Left lung (tissue), 10 donors: ENCODE results near the gene TAS2R3. TPM values are rescaled to one million over a fixed set of nuclear protein-coding genes. Genes with fewer than 3 reads are reported as not detected.

Source experiments
- ATAC-seq: fragments of 200-7000 bp; cut with Tn5 transposase; one replicate; pipeline ENCODE4 v1.9.1; 2020; ENCODE audit warnings: moderate library complexity
- DNase-seq, 4 donors: peaks; one replicate each; pipeline ENCODE4 v3.0.0-alpha.2; 2013 to 2020
- H3K27ac ChIP-seq, 2 donors: fragments of 200-600 bp; sonication (generic) in 1 of 2; one replicate each; pipeline versions ENCODE4 v1.5.0 to v1.8.0; 2020 to 2021
- H3K27me3 ChIP-seq, 2 donors: fragments of 200-600 bp; sonication (generic) in 1 of 2; one replicate each; pipeline versions ENCODE4 v1.5.0 to v1.8.0; 2020 to 2021
- H3K36me3 ChIP-seq, 2 donors: fragments of 200-600 bp; sonication (generic) in 1 of 2; one replicate each; pipeline versions ENCODE4 v1.5.0 to v1.8.0; 2020 to 2021
- H3K4me1 ChIP-seq, 2 donors: fragments of 200-600 bp; one replicate each; pipeline ENCODE4 v1.8.0; 2021
- H3K4me3 ChIP-seq, 2 donors: fragments of 200-600 bp; sonication (generic) in 1 of 2; one replicate each; pipeline versions ENCODE4 v1.5.0 to v1.8.0; 2020 to 2021; ENCODE audit warnings: mild to moderate bottlenecking in 1 of 2
- H3K9me3 ChIP-seq, 2 donors: fragments of 200-600 bp; sonication (generic) in 1 of 2; one replicate each; pipeline versions ENCODE4 v1.5.0 to v1.8.0; 2020 to 2021
- intact Hi-C, 2 donors: fragments of 100-400 bp; cut with DNase I; formaldehyde crosslinking; loops; one replicate each; pipeline versions ENCODE4 v1.11.2 to v1.14.2; 2022
- polyA plus RNA-seq, 6 donors: library from polyadenylated mRNA; unstranded; fragments of 120-200 nt; gene quantifications; one replicate each; pipeline ENCODE4 v1.2.1, GENCODE V29; 2013; ENCODE audit not compliant: insufficient read length in 6 of 6
- total RNA-seq, 2 donors: library from RNA; stranded (reverse); fragmentation: NEBNext Ultra II Directional; extraction: Animal tissue kit (Norgen Biotek cat#: 25700); gene quantifications; one replicate each; pipeline ENCODE4 v1.2.1, GENCODE V29; 2021
- TF ChIP-seq, protein P1 (sequence below), 2 donors: fragments of 200-600 bp; sonication (generic) in 1 of 2; IDR thresholded peaks; one replicate each; pipeline versions ENCODE4 v1.5.0 to v1.8.0; 2021; ENCODE audit warnings: antibody characterized with exemption in 2 of 2
- donor health status: DM: no; HTN: yes; CAD: no.
- donor health status: DM: no; HTN: no; CAD: no.

Gene TAS2R3
- total and polyA plus RNA-seq, 8 donors, result 0.35 to 2.9 (median 2.3) TPM

GRCh38 chr7:141785706-141786552, 22.0 kb downstream of the TAS2R3 start:
- H3K4me3 ChIP-seq, result no peak overlapping the region
- no peaks in the 10 kb centered on the region for H3K9me3 ChIP-seq
- H3K36me3 ChIP-seq, result peaks cover 0 to 20% of the 10 kb centered on the region in 2 donors
- intact Hi-C loops, result no loop called here
- DNase-seq, result peak in 2 of 4 donors; percentile 20 to 54
- H3K4me1 ChIP-seq, result peaks cover 0 to 10% of the 10 kb centered on the region in 2 donors
- no peaks in the 10 kb centered on the region for H3K27me3 ChIP-seq
- ATAC-seq, result peak; percentile 81
- H3K27ac ChIP-seq, result peak overlapping the region in 1 of 2 donors; percentile 45
- TF ChIP-seq, protein P1, sequence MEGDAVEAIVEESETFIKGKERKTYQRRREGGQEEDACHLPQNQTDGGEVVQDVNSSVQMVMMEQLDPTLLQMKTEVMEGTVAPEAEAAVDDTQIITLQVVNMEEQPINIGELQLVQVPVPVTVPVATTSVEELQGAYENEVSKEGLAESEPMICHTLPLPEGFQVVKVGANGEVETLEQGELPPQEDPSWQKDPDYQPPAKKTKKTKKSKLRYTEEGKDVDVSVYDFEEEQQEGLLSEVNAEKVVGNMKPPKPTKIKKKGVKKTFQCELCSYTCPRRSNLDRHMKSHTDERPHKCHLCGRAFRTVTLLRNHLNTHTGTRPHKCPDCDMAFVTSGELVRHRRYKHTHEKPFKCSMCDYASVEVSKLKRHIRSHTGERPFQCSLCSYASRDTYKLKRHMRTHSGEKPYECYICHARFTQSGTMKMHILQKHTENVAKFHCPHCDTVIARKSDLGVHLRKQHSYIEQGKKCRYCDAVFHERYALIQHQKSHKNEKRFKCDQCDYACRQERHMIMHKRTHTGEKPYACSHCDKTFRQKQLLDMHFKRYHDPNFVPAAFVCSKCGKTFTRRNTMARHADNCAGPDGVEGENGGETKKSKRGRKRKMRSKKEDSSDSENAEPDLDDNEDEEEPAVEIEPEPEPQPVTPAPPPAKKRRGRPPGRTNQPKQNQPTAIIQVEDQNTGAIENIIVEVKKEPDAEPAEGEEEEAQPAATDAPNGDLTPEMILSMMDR (IDR thresholded peaks at IDR 0.05), result peak; percentile 56 to 74

- DNase-seq, result peak in 1 of 4 donors; percentile 5
- intact Hi-C loops, result no loop called here
- Histone ChIP-seq H3K9me3 (no peaks in the 10 kb centered on the region), H3K4me3 (no peak overlapping the region), H3K4me1 (peaks cover 0 to 10% of the 10 kb centered on the region in 2 donors), H3K27ac (no peak overlapping the region), H3K36me3 (peaks cover 0 to 20% of the 10 kb centered on the region in 2 donors), H3K27me3 (no peaks in the 10 kb centered on the region)
- TF ChIP-seq, protein P1 (IDR thresholded peaks at IDR 0.05), result no peak
- ATAC-seq, result no peak
Observed at GRCh38 chr7:141788296-141788695, 24.4 kb downstream of the TAS2R3 start.

DNA sequence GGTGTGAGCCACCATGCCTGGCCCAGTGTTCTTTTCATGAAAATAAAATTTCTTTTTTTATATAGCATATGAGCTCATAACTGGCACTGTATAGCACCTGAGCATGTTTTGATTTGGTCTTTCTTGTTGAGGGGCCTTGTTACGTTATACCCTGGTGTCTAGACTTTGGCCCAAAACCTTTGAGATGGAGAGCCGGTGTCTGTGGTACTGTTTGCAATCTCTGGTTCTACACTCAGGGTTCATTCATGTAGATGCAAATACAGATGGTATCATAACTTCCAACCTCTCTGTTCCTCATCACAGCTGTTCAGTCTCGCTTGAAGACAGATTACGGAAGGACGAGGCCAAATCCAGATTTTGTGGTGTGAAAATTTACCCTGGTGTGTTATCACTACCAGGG, 26.0 kb downstream of the TAS2R3 start, which contains the start of gene TAS2R5:
Gene TAS2R5 (plus strand): TSS at position 301 of the 400 bp plus-strand sequence. CDS start 145 bp downstream, outside the sequence.
- no peaks in the 10 kb centered on the region for H3K27me3 ChIP-seq
- peaks cover 0 to 20% of the 10 kb centered on the region in 2 donors for H3K36me3 ChIP-seq
- intact Hi-C loops, result no loop called here
- TF ChIP-seq, protein P1 (IDR thresholded peaks at IDR 0.05), result no peak
- ATAC-seq (no peak), DNase-seq (no peak)
- H3K9me3 ChIP-seq, result no peaks in the 10 kb centered on the region
- no peak within 1 kb of the TSS for H3K4me3 ChIP-seq
- H3K4me1 ChIP-seq, result peaks cover 0 to 10% of the 10 kb centered on the region in 2 donors
- no peak within 1 kb of the TSS for H3K27ac ChIP-seq

DNA sequence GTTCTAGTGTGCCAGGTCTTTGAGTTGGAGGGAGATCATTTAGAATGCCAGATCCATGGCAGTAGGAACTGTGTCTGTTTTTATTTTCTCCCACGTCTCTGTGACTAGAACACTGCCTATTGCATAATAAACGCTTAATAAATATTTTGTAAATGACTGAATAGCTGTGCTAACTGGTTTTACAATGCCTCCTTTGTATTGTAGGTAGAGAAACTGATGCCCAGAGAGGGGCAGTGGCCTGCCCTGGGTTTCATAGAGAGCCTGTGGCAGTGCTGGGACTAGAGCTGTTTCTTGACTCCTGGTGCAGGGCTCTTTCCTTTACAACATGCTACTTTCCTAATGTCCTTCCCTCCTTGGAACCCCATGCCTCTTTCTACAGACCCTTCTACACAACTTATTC, 28.6 kb downstream of the TAS2R3 start:
- DNase-seq (no peak), ATAC-seq (no peak)
- Histone ChIP-seq H3K9me3 (no peaks in the 10 kb centered on the region), H3K4me1 (no peaks in the 10 kb centered on the region), H3K4me3 (no peak overlapping the region), H3K27ac (no peak overlapping the region), H3K27me3 (no peaks in the 10 kb centered on the region), H3K36me3 (peaks cover 0 to 18% of the 10 kb centered on the region in 2 donors)
- intact Hi-C loops, result no loop called here
- TF ChIP-seq, protein P1 (IDR thresholded peaks at IDR 0.05), result no peak

Other genes starting within 250 kb of the TAS2R3 start
- 10 to 100 TPM; 24.4 to 29.0 TPM for gene AGK, start 212.7 kb upstream of the TAS2R3 start, total RNA-seq
- gene AGK, start 212.7 kb upstream of the TAS2R3 start, polyA plus RNA-seq, result 10 to 100 TPM; 35.2 to 40.6 (median 38.2) TPM
- 10 to 100 TPM; 20.4 to 28.9 TPM for gene DENND11, start 61.9 kb upstream of the TAS2R3 start, total RNA-seq
- 10 to 100 TPM; 39.6 to 48.7 (median 43.0) TPM for gene DENND11, start 61.9 kb upstream of the TAS2R3 start, polyA plus RNA-seq
- gene WEE2, start 55.7 kb upstream of the TAS2R3 start, total RNA-seq, result not detected
- gene WEE2, start 55.7 kb upstream of the TAS2R3 start, polyA plus RNA-seq, result under 1 TPM; 0.23 to 0.64 (median 0.44) TPM
- 10 to 100 TPM; 71.6 to 96.2 TPM for gene SSBP1, start 25.7 kb upstream of the TAS2R3 start, total RNA-seq
- 100 to 1,000 TPM; 117 to 130 (median 120) TPM for gene SSBP1, start 25.7 kb upstream of the TAS2R3 start, polyA plus RNA-seq
- gene TAS2R4, start 12.6 kb downstream of the TAS2R3 start, total RNA-seq, result 1 to 10 TPM in 1 of 2 donors, under 1 TPM in 1; 0.99 to 1.1 TPM
- 1 to 10 TPM; 4.6 to 6.3 (median 5.5) TPM for gene TAS2R4, start 12.6 kb downstream of the TAS2R3 start, polyA plus RNA-seq
- 1 to 10 TPM in 1 of 2 donors, under 1 TPM in 1; 0.79 to 2.0 TPM for gene TAS2R5, start 26.1 kb downstream of the TAS2R3 start, total RNA-seq
- 10 to 100 TPM in 4 of 6 donors, 1 to 10 TPM in 2; 5.8 to 11.4 (median 10.1) TPM for gene TAS2R5, start 26.1 kb downstream of the TAS2R3 start, polyA plus RNA-seq
- gene PRSS37, start 77.4 kb downstream of the TAS2R3 start, total RNA-seq, result not detected
- 1 to 10 TPM in 1 of 6 donors, under 1 TPM in 5; 0.34 to 1.5 (median 0.61) TPM for gene PRSS37, start 77.4 kb downstream of the TAS2R3 start, polyA plus RNA-seq
- not detected for gene OR9A4, start 152.3 kb downstream of the TAS2R3 start, total RNA-seq
- not detected for gene OR9A4, start 152.3 kb downstream of the TAS2R3 start, polyA plus RNA-seq
- gene CLEC5A, start 182.9 kb downstream of the TAS2R3 start, total RNA-seq, result 10 to 100 TPM in 1 of 2 donors, 1 to 10 TPM in 1; 7.7 to 12.6 TPM
- 1 to 10 TPM in 2 of 6 donors, under 1 TPM in 4; 0.29 to 1.3 (median 0.66) TPM for gene CLEC5A, start 182.9 kb downstream of the TAS2R3 start, polyA plus RNA-seq
- not detected for gene TAS2R38, start 209.7 kb downstream of the TAS2R3 start, total RNA-seq
- not detected for gene TAS2R38, start 209.7 kb downstream of the TAS2R3 start, polyA plus RNA-seq
- 10 to 100 TPM in 1 of 2 donors, 1 to 10 TPM in 1; 1.6 to 36.5 TPM for gene MGAM, start 231.8 kb downstream of the TAS2R3 start, total RNA-seq
- gene MGAM, start 231.8 kb downstream of the TAS2R3 start, polyA plus RNA-seq, result 1 to 10 TPM in 3 of 6 donors, under 1 TPM in 3; 0.31 to 1.1 (median 0.98) TPM